HCT116 (cell line): ENCODE measurements around the gene PPFIA1. TPM values are rescaled to one million over a fixed set of nuclear protein-coding genes. Genes with fewer than 3 reads are reported as not detected.
A peak's percentile ranks its signal among the peaks of the same experiment; 100 is the strongest.
"Not testable (repeated sequence)": the region's sequence is repeated elsewhere in the genome, so short reads cannot be mapped to it uniquely, and the experiment has no call there.

Source experiments
- ATAC-seq: fragments of 200-7000 bp; cut with Tn5 transposase; 2 replicates; pipeline ENCODE4 v1.9.1; 2020; ENCODE audit warnings: mild to moderate bottlenecking, moderate library complexity
- BruUV-seq: library from RNA; stranded (reverse); fragments of 400-500 nt; replicated peaks from 2 replicates; lab custom pipeline; 2021; lab: Mats Ljungman, UMichigan
- CTCF ChIA-PET: fragments of 300-600 bp; sonication (Branson Sonifier 250); formaldehyde crosslinking; loops from one replicate; lab custom pipeline; 2021; ENCODE audit warnings: antibody characterized with exemption; lab: Charles Lee
- POLR2A ChIA-PET: fragments of 300-600, 350-600 bp; sonication (Branson Sonifier 250); formaldehyde crosslinking; loops from one replicate; lab custom pipeline; 2021; ENCODE audit warnings: antibody characterized with exemption; lab: Charles Lee
- RAD21 ChIA-PET, 2 experiments: fragments of 300-600 bp; sonication (Branson Sonifier 250); formaldehyde crosslinking; loops; one replicate each; lab custom pipeline; 2023; ENCODE audit warnings: low total read pairs in 2 of 2; ENCODE audit not compliant: uncharacterized antibody in 2 of 2, unreplicated experiment in 2 of 2, low non-redundant PET in 1 of 2; lab: Charles Lee
- DNase-seq: peaks from one replicate; pipeline ENCODE4 v3.0.0-alpha.2; 2010; ENCODE audit warnings: low read depth, low spot score
- H2AFZ ChIP-seq: fragments of 200-600 bp; shearing (Covaris generic), sonication (generic); 2 replicates; pipeline ENCODE4 v1.6.1; 2017; ENCODE audit warnings: low read depth, mixed run types, mixed read lengths, antibody characterized with exemption, low read length; ENCODE audit not compliant: poor library complexity, severe bottlenecking
- H3K27ac ChIP-seq: 2 replicates; pipeline ENCODE4 v1.5.1; 2012; ENCODE audit warnings: low read depth, low read length
- H3K27me3 ChIP-seq: fragments of 200-600 bp; sonication (generic); 2 replicates; pipeline ENCODE4 v1.6.1; 2016; ENCODE audit warnings: mixed run types, low read length, mixed read lengths; ENCODE audit not compliant: insufficient read depth
- H3K36me3 ChIP-seq, 2 experiments: fragments of 200-500 bp in 1 of 2; fragments of 200-600 bp in 1 of 2; sonication (Bioruptor generic) in 1 of 2; sonication (generic) in 1 of 2; 2 replicates each; pipeline versions ENCODE4 v1.5.1 to v1.6.1; 2014 to 2016; ENCODE audit warnings: low read length in 2 of 2, inconsistent platforms in 1 of 2, mixed read lengths in 1 of 2, mixed run types in 1 of 2; ENCODE audit not compliant: insufficient read depth in 2 of 2, control insufficient read depth in 1 of 2
- H3K4me1 ChIP-seq, 2 experiments: fragments of 200-600 bp in 1 of 2; sonication (generic) in 1 of 2; 2 replicates each; pipeline versions ENCODE4 v1.5.1 to v1.6.1; 2012 to 2017; ENCODE audit warnings: low read length in 2 of 2, inconsistent platforms in 1 of 2, mild to moderate bottlenecking in 1 of 2, mixed read lengths in 1 of 2, mixed run types in 1 of 2, moderate library complexity in 1 of 2; ENCODE audit not compliant: insufficient read depth in 2 of 2, control insufficient read depth in 1 of 2
- H3K4me2 ChIP-seq: fragments of 200-600 bp; sonication (generic); 2 replicates; pipeline ENCODE4 v1.6.1; 2017; ENCODE audit warnings: mixed run types, low read length, mixed read lengths
- H3K4me3 ChIP-seq, 2 experiments: fragments of 200-600 bp in 1 of 2; sonication (generic) in 1 of 2; replicated peaks in 1 of 2; 2 replicates each; pipeline ENCODE4 v1.5.1; 2011 to 2016; ENCODE audit warnings: low read length in 2 of 2, control low read depth in 1 of 2, low read depth in 1 of 2, mild to moderate bottlenecking in 1 of 2, mixed read lengths in 1 of 2, mixed run types in 1 of 2
- H3K79me2 ChIP-seq: fragments of 200-600 bp; sonication (generic); 2 replicates; pipeline ENCODE4 v1.6.1; 2017; ENCODE audit warnings: mild to moderate bottlenecking, mixed run types, low read length, moderate library complexity, mixed read lengths; ENCODE audit not compliant: insufficient read depth
- H3K9ac ChIP-seq: fragments of 200-600 bp; sonication (generic); 2 replicates; pipeline ENCODE4 v1.6.1; 2016; ENCODE audit warnings: low read length, mixed read lengths
- H3K9me2 ChIP-seq: fragments of 200-600 bp; sonication (generic), shearing (Covaris generic); 2 replicates; pipeline ENCODE4 v1.6.1; 2017; ENCODE audit warnings: mixed run types, mild to moderate bottlenecking, moderate library complexity; ENCODE audit not compliant: insufficient read depth
- H3K9me3 ChIP-seq, 2 experiments: fragments of 200-500 bp in 1 of 2; fragments of 200-600 bp in 1 of 2; sonication (Bioruptor generic) in 1 of 2; sonication (generic) in 1 of 2; 2 replicates each; pipeline ENCODE4 v1.6.1; 2014 to 2017; ENCODE audit warnings: low read length in 2 of 2, mixed read lengths in 2 of 2, inconsistent platforms in 1 of 2, low read depth in 1 of 2, mild to moderate bottlenecking in 1 of 2, mixed run types in 1 of 2, moderate library complexity in 1 of 2; ENCODE audit not compliant: control insufficient read depth in 1 of 2, insufficient read depth in 1 of 2
- H4K20me1 ChIP-seq: fragments of 200-600 bp; sonication (generic), shearing (Covaris generic); 2 replicates; pipeline ENCODE4 v1.6.1; 2017; ENCODE audit warnings: mixed run types, mild to moderate bottlenecking, moderate library complexity; ENCODE audit not compliant: insufficient read depth
- ATF3 ChIP-seq: IDR thresholded peaks from 2 replicates; pipeline ENCODE4 v1.6.1; 2012
- CBX3 ChIP-seq: IDR thresholded peaks from 2 replicates; pipeline ENCODE4 v1.6.1; 2012; ENCODE audit warnings: low read depth
- CEBPB ChIP-seq: IDR thresholded peaks from 2 replicates; pipeline ENCODE4 v1.6.1; 2012; ENCODE audit warnings: low read depth
- EGR1 ChIP-seq: IDR thresholded peaks from 2 replicates; pipeline ENCODE4 v1.6.1; 2012; ENCODE audit warnings: low read depth
- ELF1 ChIP-seq: IDR thresholded peaks from 2 replicates; pipeline ENCODE4 v1.6.1; 2012; ENCODE audit warnings: low read depth, borderline replicate concordance
- EZH2 ChIP-seq: fragments of 200-600 bp; sonication (generic); IDR thresholded peaks from 2 replicates; pipeline ENCODE4 v1.6.1; 2017; ENCODE audit warnings: antibody characterized with exemption, mixed run types
- EZH2phosphoT487 ChIP-seq: fragments of 200-600 bp; IDR thresholded peaks from 2 replicates; pipeline ENCODE4 v1.6.1; 2018; ENCODE audit warnings: antibody characterized with exemption, borderline replicate concordance
- FOSL1 ChIP-seq: IDR thresholded peaks from 2 replicates; pipeline ENCODE4 v1.6.1; 2012; ENCODE audit warnings: low read depth
- MAX ChIP-seq: IDR thresholded peaks from 2 replicates; pipeline ENCODE4 v1.6.1; 2012
- POLR2AphosphoS5 ChIP-seq: IDR thresholded peaks from 2 replicates; pipeline ENCODE4 v1.6.1; 2011; ENCODE audit warnings: mild to moderate bottlenecking, low read depth, low read length, moderate library complexity
- RAD21 ChIP-seq: IDR thresholded peaks from 2 replicates; pipeline ENCODE4 v1.6.1; 2012; ENCODE audit warnings: low read depth, mild to moderate bottlenecking
- SIN3A ChIP-seq: IDR thresholded peaks from 2 replicates; pipeline ENCODE4 v1.6.1; 2012; ENCODE audit warnings: low read depth
- SRF ChIP-seq: IDR thresholded peaks from 2 replicates; pipeline ENCODE4 v1.6.1; 2012; ENCODE audit warnings: low read depth
- YY1 ChIP-seq: IDR thresholded peaks from 2 replicates; pipeline ENCODE4 v1.6.1; 2011; ENCODE audit warnings: low read length, low read depth, moderate library complexity, mild to moderate bottlenecking; ENCODE audit not compliant: insufficient replicate concordance; ENCODE audit errors: extremely low read depth
- ZBTB33 ChIP-seq: IDR thresholded peaks from 2 replicates; pipeline ENCODE4 v1.6.1; 2011; ENCODE audit warnings: mild to moderate bottlenecking, low read length, moderate library complexity; ENCODE audit not compliant: insufficient replicate concordance; ENCODE audit errors: extremely low read depth
- intact Hi-C: fragments of 100-400 bp; cut with micrococcal nuclease; formaldehyde crosslinking; loops from 2 replicates; pipeline ENCODE4 v1.10.0; 2022
- total RNA-seq: library from RNA; stranded (reverse); gene quantifications from one replicate; pipeline ENCODE4 v1.2.1, GENCODE V29; 2021; ENCODE audit not compliant: unreplicated experiment

Gene PPFIA1
- total RNA-seq, 1 experiment from 2014 or later, result 48.6 TPM

GRCh38 chr11:70407814-70408213, 137.3 kb downstream of the PPFIA1 start:
- intact Hi-C loops, result no loop called here
- TSS peak; percentile 6 for BruUV-seq
- TF ChIP-seq YY1 (no peak), ZBTB33 (no peak), CEBPB (no peak), SIN3A (no peak), EGR1 (no peak), CBX3 (no peak), SRF (no peak), POLR2AphosphoS5 (no peak), ATF3 (no peak), ELF1 (no peak), EZH2 (no peak), EZH2phosphoT487 (no peak), MAX (no peak), RAD21 (no peak), FOSL1 (no peak)

DNA sequence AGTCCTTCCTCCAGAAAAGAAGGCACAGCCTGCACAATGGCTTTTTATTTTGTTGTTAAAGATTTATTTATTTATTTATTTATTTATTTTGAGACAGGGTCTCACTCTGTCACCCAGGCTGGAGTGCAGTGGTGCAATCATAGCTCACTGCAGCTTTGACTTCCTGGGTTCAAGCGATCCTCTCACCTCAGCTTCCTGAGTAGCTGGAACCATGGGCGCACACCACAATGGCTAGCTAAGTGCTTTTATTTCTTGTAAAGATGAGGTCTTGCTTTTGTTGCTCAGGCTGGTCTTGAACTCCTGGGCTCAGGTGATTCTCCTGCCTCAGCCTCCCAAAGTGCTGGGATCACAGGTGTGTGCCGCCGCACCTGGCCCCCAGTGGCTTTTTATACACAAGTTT, 137.8 kb downstream of the PPFIA1 start:
- CTCF ChIA-PET, H3K9me3 ChIP-seq, POLR2A ChIA-PET, RAD21 ChIA-PET, H3K4me3 ChIP-seq, H3K4me1 ChIP-seq, ATAC-seq, H3K27ac ChIP-seq, H3K9ac ChIP-seq, H3K9me2 ChIP-seq, intact Hi-C loops, DNase-seq, H3K4me2 ChIP-seq, H3K27me3 ChIP-seq, BruUV-seq, H4K20me1 ChIP-seq, H2AFZ ChIP-seq: not testable (repeated sequence)
- Histone ChIP-seq H3K36me3 (peaks cover 67 to 76% of the 10 kb centered on the region in 2 experiments), H3K79me2 (peaks cover 78% of the 10 kb centered on the region)

More at GRCh38 chr11:70407814-70408213, 137.3 kb downstream of the PPFIA1 start:
- Histone ChIP-seq H3K36me3 (peaks cover 62 to 71% of the 10 kb centered on the region in 2 experiments), H3K27ac (no peak overlapping the region), H3K9me3 (no peaks in the 10 kb centered on the region), H4K20me1 (peaks cover 3% of the 10 kb centered on the region; the same call in 1 of the 2 replicates), H3K4me1 (peaks cover 0 to 7% of the 10 kb centered on the region in 2 experiments; a peak in 2 of 4 replicates), H3K9me2 (no peaks in the 10 kb centered on the region), H3K9ac (no peak overlapping the region), H3K27me3 (no peaks in the 10 kb centered on the region), H3K79me2 (peaks cover 81% of the 10 kb centered on the region), H3K4me3 (no peak overlapping the region), H2AFZ (no peak overlapping the region), H3K4me2 (no peak overlapping the region)
- CTCF ChIA-PET, result no interaction called here
- ATAC-seq (no peak), DNase-seq (no peak)
- POLR2A ChIA-PET, result no interaction called here
- RAD21 ChIA-PET, result no interaction called here
